ENCODE results near the gene SULT1C3. TPM values are rescaled to one million over a fixed set of nuclear protein-coding genes. Genes with fewer than 3 reads are reported as not detected.

SULT1C3 gene
- total RNA-seq = not detected in 2 replicates

GRCh38 chr2:108239786-108240185 lies at the start of gene SULT1C3:
Gene SULT1C3 (plus strand): TSS chr2:108239968. CDS start chr2:108247195, 7,227 bp downstream.

GRCh38 chr2:108288534-108289106 lies 48.9 kb downstream of the SULT1C3 start, which contains the start of gene SULT1C2:
Gene SULT1C2 (plus strand): TSS chr2:108288895. CDS start chr2:108293668, 4,773 bp downstream.

Other genes starting within 250 kb of the SULT1C3 start
- gene SULT1C2, start 48.9 kb downstream of the SULT1C3 start, total RNA-seq = not detected in 2 replicates
- 0.16 TPM in 1 of 2 replicates, not detected in the other for gene SULT1C4, start 138.0 kb downstream of the SULT1C3 start, total RNA-seq
- 6.3 and 8.7 TPM in 2 replicates for gene GCC2, start 209.2 kb downstream of the SULT1C3 start, total RNA-seq